H1 (cell line): ENCODE measurements around the gene BZW1. TPM values are rescaled to one million over a fixed set of nuclear protein-coding genes. Genes with fewer than 3 reads are reported as not detected.

Experiments used
- BACH1 ChIP-seq: IDR thresholded peaks from 2 replicates; pipeline ENCODE4 v1.6.1; 2012; ENCODE audit warnings: low read length, improper control_type of control experiment
- CEBPB ChIP-seq: IDR thresholded peaks from 2 replicates; pipeline ENCODE4 v1.6.1; 2012; ENCODE audit warnings: low read depth, low read length
- E2F6 ChIP-seq: IDR thresholded peaks from 2 replicates; pipeline ENCODE4 v1.6.1; 2012; ENCODE audit warnings: inconsistent platforms
- EP300 ChIP-seq, 2 experiments: IDR thresholded peaks; 1 replicate in 1 of 2; 2 replicates in 1 of 2; pipeline ENCODE4 v1.6.1; 2011 to 2012; ENCODE audit warnings: low read depth in 2 of 2, low read length in 2 of 2, mild to moderate bottlenecking in 2 of 2, borderline replicate concordance in 1 of 2, inconsistent platforms in 1 of 2, moderate library complexity in 1 of 2
- NANOG ChIP-seq: IDR thresholded peaks from 2 replicates; pipeline ENCODE4 v1.6.1; 2011; ENCODE audit warnings: low read length, low read depth, mild to moderate bottlenecking, inconsistent platforms; ENCODE audit not compliant: insufficient read depth, poor library complexity, severe bottlenecking
- POLR2AphosphoS5 ChIP-seq: IDR thresholded peaks from 2 replicates; pipeline ENCODE4 v1.6.1; 2011; ENCODE audit warnings: low read depth, low read length
- POU5F1 ChIP-seq: IDR thresholded peaks from 2 replicates; pipeline ENCODE4 v1.6.1; 2011; ENCODE audit warnings: low read depth, mild to moderate bottlenecking, low read length, moderate library complexity
- RBBP5 ChIP-seq: IDR thresholded peaks from 2 replicates; pipeline ENCODE4 v1.7.1; 2012; ENCODE audit warnings: low read depth, mild to moderate bottlenecking, inconsistent platforms, low read length, moderate library complexity, borderline replicate concordance
- TAF7 ChIP-seq: optimal IDR thresholded peaks from 2 replicates; pipeline ENCODE3; 2011; ENCODE audit warnings: low read depth, mild to moderate bottlenecking, inconsistent platforms, low read length, moderate library complexity, borderline replicate concordance
- TCF12 ChIP-seq: IDR thresholded peaks from 2 replicates; pipeline ENCODE4 v1.6.1; 2011; ENCODE audit warnings: low read depth, mild to moderate bottlenecking, low read length
- YY1 ChIP-seq: IDR thresholded peaks from 2 replicates; pipeline ENCODE4 v1.6.1; 2011; ENCODE audit warnings: low read depth, mild to moderate bottlenecking, low read length
- polyA plus RNA-seq, 7 experiments: library from polyadenylated mRNA; depleted of rRNA in 3 of 7; stranded (reverse) in 5 of 7; unstranded in 2 of 7; fragments of >200 nt in 5 of 7; fragments of 200-250 nt in 2 of 7; gene quantifications; 1 replicate in 5 of 7; 2 replicates in 1 of 7; 4 replicates in 1 of 7; pipeline versions ENCODE4 v1.2.1 to v1.2.3, GENCODE V29; 2011 to 2013; ENCODE audit warnings: missing spikeins in 2 of 7, mixed read lengths in 2 of 7
- total RNA-seq: library from RNA; stranded (reverse); fragmentation: NEBNext Ultra II Directional; extraction: Animal tissue kit (Norgen Biotek cat#: 25700); gene quantifications from 2 replicates; pipeline ENCODE4 v1.2.1, GENCODE V29; 2021
- TF ChIP-seq, protein P1 (sequence below): fragments of 300-600 bp; sonication (generic); IDR thresholded peaks from 2 replicates; pipeline ENCODE4 v1.7.1; 2012; ENCODE audit warnings: low read length, moderate library complexity, mild to moderate bottlenecking, inconsistent platforms; ENCODE audit not compliant: insufficient replicate concordance

BZW1 gene
- total and polyA plus RNA-seq, 2 of the 8 experiments (the other 6 are each of a cell fraction or from before 2014, with no cell fraction given) = 152 to 335 TPM

DNA sequence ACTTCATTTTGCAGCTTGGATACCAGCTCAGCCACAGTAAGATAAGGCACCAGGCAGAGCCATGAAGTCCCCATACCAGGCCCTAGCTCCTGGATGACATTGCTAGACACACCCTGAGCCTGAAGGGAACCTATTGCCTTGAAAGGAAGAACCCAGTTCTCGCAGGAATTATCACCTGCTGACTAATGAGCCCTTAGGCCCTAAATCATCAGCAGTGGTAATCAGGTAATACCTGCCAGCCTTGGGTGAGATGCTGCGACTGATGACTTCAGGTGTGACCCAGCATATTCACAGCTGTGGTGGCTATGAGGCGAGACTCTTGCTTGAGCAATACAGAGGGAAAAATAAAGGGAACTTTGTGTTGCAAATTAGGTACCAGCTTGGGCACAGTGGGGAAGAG lies 27.8 kb downstream of the BZW1 start (continued):
- TF ChIP-seq, protein P1, sequence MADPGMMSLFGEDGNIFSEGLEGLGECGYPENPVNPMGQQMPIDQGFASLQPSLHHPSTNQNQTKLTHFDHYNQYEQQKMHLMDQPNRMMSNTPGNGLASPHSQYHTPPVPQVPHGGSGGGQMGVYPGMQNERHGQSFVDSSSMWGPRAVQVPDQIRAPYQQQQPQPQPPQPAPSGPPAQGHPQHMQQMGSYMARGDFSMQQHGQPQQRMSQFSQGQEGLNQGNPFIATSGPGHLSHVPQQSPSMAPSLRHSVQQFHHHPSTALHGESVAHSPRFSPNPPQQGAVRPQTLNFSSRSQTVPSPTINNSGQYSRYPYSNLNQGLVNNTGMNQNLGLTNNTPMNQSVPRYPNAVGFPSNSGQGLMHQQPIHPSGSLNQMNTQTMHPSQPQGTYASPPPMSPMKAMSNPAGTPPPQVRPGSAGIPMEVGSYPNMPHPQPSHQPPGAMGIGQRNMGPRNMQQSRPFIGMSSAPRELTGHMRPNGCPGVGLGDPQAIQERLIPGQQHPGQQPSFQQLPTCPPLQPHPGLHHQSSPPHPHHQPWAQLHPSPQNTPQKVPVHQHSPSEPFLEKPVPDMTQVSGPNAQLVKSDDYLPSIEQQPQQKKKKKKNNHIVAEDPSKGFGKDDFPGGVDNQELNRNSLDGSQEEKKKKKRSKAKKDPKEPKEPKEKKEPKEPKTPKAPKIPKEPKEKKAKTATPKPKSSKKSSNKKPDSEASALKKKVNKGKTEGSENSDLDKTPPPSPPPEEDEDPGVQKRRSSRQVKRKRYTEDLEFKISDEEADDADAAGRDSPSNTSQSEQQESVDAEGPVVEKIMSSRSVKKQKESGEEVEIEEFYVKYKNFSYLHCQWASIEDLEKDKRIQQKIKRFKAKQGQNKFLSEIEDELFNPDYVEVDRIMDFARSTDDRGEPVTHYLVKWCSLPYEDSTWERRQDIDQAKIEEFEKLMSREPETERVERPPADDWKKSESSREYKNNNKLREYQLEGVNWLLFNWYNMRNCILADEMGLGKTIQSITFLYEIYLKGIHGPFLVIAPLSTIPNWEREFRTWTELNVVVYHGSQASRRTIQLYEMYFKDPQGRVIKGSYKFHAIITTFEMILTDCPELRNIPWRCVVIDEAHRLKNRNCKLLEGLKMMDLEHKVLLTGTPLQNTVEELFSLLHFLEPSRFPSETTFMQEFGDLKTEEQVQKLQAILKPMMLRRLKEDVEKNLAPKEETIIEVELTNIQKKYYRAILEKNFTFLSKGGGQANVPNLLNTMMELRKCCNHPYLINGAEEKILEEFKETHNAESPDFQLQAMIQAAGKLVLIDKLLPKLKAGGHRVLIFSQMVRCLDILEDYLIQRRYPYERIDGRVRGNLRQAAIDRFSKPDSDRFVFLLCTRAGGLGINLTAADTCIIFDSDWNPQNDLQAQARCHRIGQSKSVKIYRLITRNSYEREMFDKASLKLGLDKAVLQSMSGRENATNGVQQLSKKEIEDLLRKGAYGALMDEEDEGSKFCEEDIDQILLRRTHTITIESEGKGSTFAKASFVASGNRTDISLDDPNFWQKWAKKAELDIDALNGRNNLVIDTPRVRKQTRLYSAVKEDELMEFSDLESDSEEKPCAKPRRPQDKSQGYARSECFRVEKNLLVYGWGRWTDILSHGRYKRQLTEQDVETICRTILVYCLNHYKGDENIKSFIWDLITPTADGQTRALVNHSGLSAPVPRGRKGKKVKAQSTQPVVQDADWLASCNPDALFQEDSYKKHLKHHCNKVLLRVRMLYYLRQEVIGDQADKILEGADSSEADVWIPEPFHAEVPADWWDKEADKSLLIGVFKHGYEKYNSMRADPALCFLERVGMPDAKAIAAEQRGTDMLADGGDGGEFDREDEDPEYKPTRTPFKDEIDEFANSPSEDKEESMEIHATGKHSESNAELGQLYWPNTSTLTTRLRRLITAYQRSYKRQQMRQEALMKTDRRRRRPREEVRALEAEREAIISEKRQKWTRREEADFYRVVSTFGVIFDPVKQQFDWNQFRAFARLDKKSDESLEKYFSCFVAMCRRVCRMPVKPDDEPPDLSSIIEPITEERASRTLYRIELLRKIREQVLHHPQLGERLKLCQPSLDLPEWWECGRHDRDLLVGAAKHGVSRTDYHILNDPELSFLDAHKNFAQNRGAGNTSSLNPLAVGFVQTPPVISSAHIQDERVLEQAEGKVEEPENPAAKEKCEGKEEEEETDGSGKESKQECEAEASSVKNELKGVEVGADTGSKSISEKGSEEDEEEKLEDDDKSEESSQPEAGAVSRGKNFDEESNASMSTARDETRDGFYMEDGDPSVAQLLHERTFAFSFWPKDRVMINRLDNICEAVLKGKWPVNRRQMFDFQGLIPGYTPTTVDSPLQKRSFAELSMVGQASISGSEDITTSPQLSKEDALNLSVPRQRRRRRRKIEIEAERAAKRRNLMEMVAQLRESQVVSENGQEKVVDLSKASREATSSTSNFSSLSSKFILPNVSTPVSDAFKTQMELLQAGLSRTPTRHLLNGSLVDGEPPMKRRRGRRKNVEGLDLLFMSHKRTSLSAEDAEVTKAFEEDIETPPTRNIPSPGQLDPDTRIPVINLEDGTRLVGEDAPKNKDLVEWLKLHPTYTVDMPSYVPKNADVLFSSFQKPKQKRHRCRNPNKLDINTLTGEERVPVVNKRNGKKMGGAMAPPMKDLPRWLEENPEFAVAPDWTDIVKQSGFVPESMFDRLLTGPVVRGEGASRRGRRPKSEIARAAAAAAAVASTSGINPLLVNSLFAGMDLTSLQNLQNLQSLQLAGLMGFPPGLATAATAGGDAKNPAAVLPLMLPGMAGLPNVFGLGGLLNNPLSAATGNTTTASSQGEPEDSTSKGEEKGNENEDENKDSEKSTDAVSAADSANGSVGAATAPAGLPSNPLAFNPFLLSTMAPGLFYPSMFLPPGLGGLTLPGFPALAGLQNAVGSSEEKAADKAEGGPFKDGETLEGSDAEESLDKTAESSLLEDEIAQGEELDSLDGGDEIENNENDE = no peak
- TF ChIP-seq RBBP5 = no peak
- no peak for TF ChIP-seq TAF7
- TF ChIP-seq POU5F1 = no peak
- no peak for TF ChIP-seq EP300 (IDR thresholded peaks at IDR 0.05; ENCODE audit: borderline replicate concordance in 1 of 2, low read depth in 2 of 2, low read length in 2 of 2)
- no peak for TF ChIP-seq YY1
- no peak for TF ChIP-seq POLR2AphosphoS5
- no peak for TF ChIP-seq BACH1
- no peak for TF ChIP-seq NANOG
- no peak for TF ChIP-seq E2F6
- TF ChIP-seq CEBPB = no peak
- no peak for TF ChIP-seq TCF12
